ENCODE results near the gene ABCA2. TPM values are rescaled to one million over a fixed set of nuclear protein-coding genes. Genes with fewer than 3 reads are reported as not detected.
A peak's percentile ranks its signal among the peaks of the same experiment; 100 is the strongest.

Gene ABCA2
- total RNA-seq, 4 donors from 2014 or later = 10.4 to 44.7 (median 33.4) TPM

- Histone ChIP-seq H3K9me3 (no peaks in the 10 kb centered on the region), H3K36me3 (no peaks in the 10 kb centered on the region), H3K4me3 (no peak overlapping the region), H3K27ac (no peak overlapping the region), H3K4me1 (peaks cover 54% of the 10 kb centered on the region), H3K27me3 (peaks cover 62% of the 10 kb centered on the region)
- 90% methylated on average over 6 of the region's 17 CpGs for WGBS
- DNase-seq (ENCODE audit: low spot score in 2 of 2) = no peak
- TF ChIP-seq CTCF (IDR thresholded peaks at IDR 0.05) (no peak), POLR2AphosphoS5 (IDR thresholded peaks at IDR 0.05) (no peak), EP300 (IDR thresholded peaks at IDR 0.05) (no peak), POLR2A (IDR thresholded peaks at IDR 0.05) (no peak)
Observed at GRCh38 chr9:137051145-137051724, 23.2 kb upstream of the ABCA2 start.

- 96% methylated on average over 3 of the region's 5 CpGs for WGBS
- no peak for DNase-seq (ENCODE audit: low spot score in 2 of 2)
- no peaks in the 10 kb centered on the region for H3K9me3 ChIP-seq
- no peaks in the 10 kb centered on the region for H3K36me3 ChIP-seq
- H3K27me3 ChIP-seq = peaks cover 65% of the 10 kb centered on the region
- no peak overlapping the region for H3K27ac ChIP-seq
- peaks cover 53% of the 10 kb centered on the region for H3K4me1 ChIP-seq
- no peak for TF ChIP-seq EP300 (IDR thresholded peaks at IDR 0.05)
- TF ChIP-seq CTCF (IDR thresholded peaks at IDR 0.05) = no peak
- TF ChIP-seq POLR2AphosphoS5 (IDR thresholded peaks at IDR 0.05) = no peak
- no peak for TF ChIP-seq POLR2A (IDR thresholded peaks at IDR 0.05)
- no peak overlapping the region for H3K4me3 ChIP-seq
Observed at GRCh38 chr9:137050570-137050969, 22.5 kb upstream of the ABCA2 start.

GRCh38 chr9:137049544-137050449 is 21.8 kb upstream of the ABCA2 start:
- no peak overlapping the region for H3K27ac ChIP-seq
- DNase-seq (ENCODE audit: low spot score in 2 of 2) = no peak
- H3K36me3 ChIP-seq = no peaks in the 10 kb centered on the region
- no peak for TF ChIP-seq POLR2A (IDR thresholded peaks at IDR 0.05)
- TF ChIP-seq EP300 (IDR thresholded peaks at IDR 0.05) = no peak
- TF ChIP-seq CTCF (IDR thresholded peaks at IDR 0.05) = peak in 1 of 2 donors; percentile 46
- TF ChIP-seq POLR2AphosphoS5 (IDR thresholded peaks at IDR 0.05) = no peak
- 62% methylated on average over 29 of the region's 38 CpGs for WGBS
- peaks cover 65% of the 10 kb centered on the region for H3K27me3 ChIP-seq
- no peak overlapping the region for H3K4me3 ChIP-seq
- peaks cover 52% of the 10 kb centered on the region for H3K4me1 ChIP-seq
- H3K9me3 ChIP-seq = no peaks in the 10 kb centered on the region

GRCh38 chr9:137048655-137049543 is 20.9 kb upstream of the ABCA2 start:
- TF ChIP-seq POLR2AphosphoS5 (IDR thresholded peaks at IDR 0.05) (no peak), POLR2A (IDR thresholded peaks at IDR 0.05) (no peak)
- no peaks in the 10 kb centered on the region for H3K36me3 ChIP-seq
- 49% methylated on average over 22 of the region's 72 CpGs for WGBS
- no peak overlapping the region for H3K4me3 ChIP-seq
- no peak overlapping the region for H3K27ac ChIP-seq
- peaks cover 51% of the 10 kb centered on the region for H3K4me1 ChIP-seq
- no peaks in the 10 kb centered on the region for H3K9me3 ChIP-seq
- H3K27me3 ChIP-seq = peaks cover 63% of the 10 kb centered on the region
- DNase-seq (ENCODE audit: low spot score in 2 of 2) = no peak

GRCh38 chr9:137046088-137046787 is 18.2 kb upstream of the ABCA2 start, which contains the start of gene NPDC1:
NPDC1 (minus strand) TSS chr9:137046177; CDS start chr9:137045989, 188 bp downstream.
- H3K27ac ChIP-seq = peak within 1 kb of the TSS; percentile 41

More at GRCh38 chr9:137046088-137046787, 18.2 kb upstream of the ABCA2 start, which contains the start of gene NPDC1:
- H3K9me3 ChIP-seq = no peaks in the 10 kb centered on the region
- WGBS = 3% methylated on average over 15 of the region's 57 CpGs
- no peaks in the 10 kb centered on the region for H3K36me3 ChIP-seq
- H3K4me1 ChIP-seq = peaks cover 39% of the 10 kb centered on the region
- TF ChIP-seq CTCF (IDR thresholded peaks at IDR 0.05) = peak; percentile 53 to 91
- no peak for TF ChIP-seq EP300 (IDR thresholded peaks at IDR 0.05)
- no peak for DNase-seq (ENCODE audit: low spot score in 2 of 2)
- H3K27me3 ChIP-seq = peaks cover 39% of the 10 kb centered on the region
- peak within 1 kb of the TSS; percentile 69 for H3K4me3 ChIP-seq
